HepG2 (cell line): ENCODE data around the gene NUDT6. TPM values are rescaled to one million over a fixed set of nuclear protein-coding genes. Genes with fewer than 3 reads are reported as not detected.

Experiments
- ATAC-seq: fragments of 200-7000 bp; cut with Tn5 transposase; 3 replicates; pipeline ENCODE4 v1.9.1; 2020; ENCODE audit warnings: mild to moderate bottlenecking, moderate library complexity
- BruUV-seq: library from RNA; stranded (reverse); fragments of 400-500 nt; replicated peaks from 2 replicates; lab custom pipeline; 2021; lab: Mats Ljungman, UMichigan
- CTCF ChIA-PET: fragments of 300-600 bp; formaldehyde crosslinking; extraction: SDS; loops from one replicate; lab custom pipeline; 2021; ENCODE audit warnings: low total read pairs, inconsistent platforms, low intra/inter-chr PET ratio; lab: Yijun Ruan, JAX
- POLR2A ChIA-PET: fragments of 350-600 bp; sonication (Branson Sonifier 250); formaldehyde crosslinking; loops from one replicate; lab custom pipeline; 2020; ENCODE audit warnings: antibody characterized with exemption, inconsistent platforms; lab: Yijun Ruan, JAX
- DNase-seq: peaks from one replicate; pipeline ENCODE4 v3.0.0-alpha.2; 2015; ENCODE audit warnings: low spot score
- FAIRE-seq: peaks from 3 replicates; lab custom pipeline; 2011; peaks lifted over from hg19 to GRCh38; lab: Jason Lieb, UNC
- H2AFZ ChIP-seq: one replicate; pipeline ENCODE4 v1.6.1; 2011; ENCODE audit warnings: low read length, inconsistent platforms
- H3K27ac ChIP-seq: fragments of 300-600 bp; 3 replicates; pipeline ENCODE4 v1.8.0; 2011; ENCODE audit warnings: mixed run types, mild to moderate bottlenecking, mixed read lengths, low read length, inconsistent platforms; ENCODE audit not compliant: insufficient read depth; ENCODE audit errors: extremely low read length
- H3K27me3 ChIP-seq, 2 experiments: fragments of 200-600 bp in 1 of 2; 2 replicates in 1 of 2; 3 replicates in 1 of 2; pipeline versions ENCODE4 v1.6.0 to v1.8.0; 2011; ENCODE audit warnings: low read length in 2 of 2, mild to moderate bottlenecking in 2 of 2, moderate library complexity in 2 of 2, inconsistent platforms in 1 of 2; ENCODE audit not compliant: insufficient read depth in 2 of 2, control insufficient read depth in 1 of 2
- H3K36me3 ChIP-seq, 2 experiments: fragments of 200-600 bp in 1 of 2; replicated peaks in 1 of 2; 2 replicates in 1 of 2; 3 replicates in 1 of 2; pipeline versions ENCODE4 v1.5.1 to v1.8.0; 2011; ENCODE audit warnings: low read length in 2 of 2, inconsistent platforms in 1 of 2; ENCODE audit not compliant: insufficient read depth in 2 of 2, control insufficient read depth in 1 of 2
- H3K4me1 ChIP-seq: 2 replicates; pipeline ENCODE4 v1.5.1; 2012; ENCODE audit warnings: low read length, inconsistent platforms; ENCODE audit not compliant: insufficient read depth
- H3K4me2 ChIP-seq: 2 replicates; pipeline ENCODE4 v1.6.0; 2011; ENCODE audit warnings: low read depth, low read length, inconsistent platforms
- H3K4me3 ChIP-seq, 3 experiments: fragments of 200-600 bp in 1 of 3; sonication (generic), shearing (Covaris generic) in 1 of 3; replicated peaks in 1 of 3; 2 replicates each; pipeline ENCODE4 v1.5.1; 2011 to 2016; ENCODE audit warnings: low read length in 3 of 3, inconsistent platforms in 2 of 3, low read depth in 2 of 3, mild to moderate bottlenecking in 2 of 3, control low read depth in 1 of 3, mixed read lengths in 1 of 3; ENCODE audit not compliant: insufficient read depth in 1 of 3
- H3K79me2 ChIP-seq: one replicate; pipeline ENCODE4 v1.6.1; 2011; ENCODE audit warnings: low read length, inconsistent platforms; ENCODE audit not compliant: insufficient read depth
- H3K9ac ChIP-seq: 2 replicates; pipeline ENCODE4 v1.6.0; 2011; ENCODE audit warnings: mild to moderate bottlenecking, low read depth, low read length, inconsistent platforms; ENCODE audit not compliant: insufficient read depth
- H3K9me3 ChIP-seq: 2 replicates; pipeline ENCODE4 v1.5.1; 2012; ENCODE audit warnings: mild to moderate bottlenecking, low read length
- H4K20me1 ChIP-seq: 2 replicates; pipeline ENCODE4 v1.6.0; 2011; ENCODE audit warnings: inconsistent platforms, mild to moderate bottlenecking, low read length, moderate library complexity; ENCODE audit not compliant: insufficient read depth
- CBX2 ChIP-seq, 2 experiments: fragments of 200-600 bp in 1 of 2; sonication (generic); formaldehyde crosslinking in 1 of 2; IDR thresholded peaks; 2 replicates each; pipeline versions ENCODE4 v1.7.0 to v1.8.1; 2018 to 2022; ENCODE audit warnings: low read depth in 2 of 2, low read length in 1 of 2, mild to moderate bottlenecking in 1 of 2, missing genetic modification reagents in 1 of 2
- DR1 ChIP-seq: sonication (generic); formaldehyde crosslinking; IDR thresholded peaks from 2 replicates; pipeline ENCODE4 v1.8.0; 2021; ENCODE audit warnings: mild to moderate bottlenecking, missing genetic modification reagents, inconsistent platforms
- IKZF1 ChIP-seq: fragments of 450-650 bp; IDR thresholded peaks from 2 replicates; pipeline ENCODE4 v1.7.1; 2016
- KDM4B ChIP-seq: sonication (generic); formaldehyde crosslinking; IDR thresholded peaks from 2 replicates; pipeline ENCODE4 v1.4.0; 2020; ENCODE audit warnings: missing genetic modification reagents
- PRPF4 ChIP-seq: fragments of 200-400 bp; formaldehyde crosslinking; IDR thresholded peaks from 2 replicates; pipeline ENCODE4 v1.6.1; 2016; ENCODE audit warnings: low read length, low read depth; ENCODE audit not compliant: poor library complexity, severe bottlenecking
- RBM39 ChIP-seq: fragments of 200-400 bp; formaldehyde crosslinking; IDR thresholded peaks from one replicate; pipeline ENCODE4 v1.6.1; 2018; ENCODE audit warnings: antibody characterized with exemption, mild to moderate bottlenecking, low read depth, low read length; ENCODE audit not compliant: poor library complexity, severe bottlenecking
- TRAFD1 ChIP-seq: sonication (generic); formaldehyde crosslinking; IDR thresholded peaks from 2 replicates; pipeline ENCODE4 v1.5.1; 2020; ENCODE audit warnings: missing genetic modification reagents, mild to moderate bottlenecking, borderline replicate concordance
- TRIM22 ChIP-seq: fragments of 450-650 bp; IDR thresholded peaks from 2 replicates; pipeline ENCODE4 v1.6.1; 2017
- UBTF ChIP-seq: sonication (generic); formaldehyde crosslinking; IDR thresholded peaks from 2 replicates; pipeline ENCODE4 v1.4.0; 2020; ENCODE audit warnings: mild to moderate bottlenecking, missing genetic modification reagents
- ZBTB2 ChIP-seq: sonication (generic); formaldehyde crosslinking; IDR thresholded peaks from 2 replicates; pipeline ENCODE4 v1.8.0; 2022; ENCODE audit warnings: low read depth, missing genetic modification reagents
- ZKSCAN1 ChIP-seq: fragments of 150-350 bp; IDR thresholded peaks from 2 replicates; pipeline ENCODE4 v1.6.1; 2014; ENCODE audit warnings: low read length
- WGBS: methylation state at CpG from one replicate; pipeline ENCODE4 v1.1.6; 2017; ENCODE audit warnings: low lambda C conversion rate; 5-methylcytosine and 5-hydroxymethylcytosine counted together
- in situ Hi-C: cut with HindIII; loops from 2 replicates; pipeline ENCODE4 v1.10.0; 2017; ENCODE audit warnings: low pct_unique_long_range_greater_than_20kb; ENCODE audit not compliant: extremely low pct_ligation_motif_present
- intact Hi-C: fragments of 100-400 bp; cut with micrococcal nuclease; formaldehyde crosslinking; loops from one replicate; pipeline ENCODE4 v1.10.0; 2022; ENCODE audit not compliant: unreplicated experiment
- polyA plus RNA-seq, 8 experiments: library from polyadenylated mRNA; depleted of rRNA in 3 of 8; stranded (reverse) in 7 of 8; unstranded in 1 of 8; fragments of >200 nt; fragmentation: Illumina TruSeq in 4 of 8; extraction: Trizol in 4 of 8; gene quantifications; 2 replicates each; pipeline versions ENCODE4 v1.2.1 to v1.2.3, GENCODE V29; 2011 to 2016; ENCODE audit warnings: low read depth in 4 of 8, missing spikeins in 1 of 8, mixed read lengths in 1 of 8; ENCODE audit not compliant: insufficient read depth in 1 of 8
- total RNA-seq, 5 experiments: library from RNA; depleted of rRNA; stranded (reverse); fragments of >200 nt; fragmentation: Illumina TruSeq; extraction: Trizol; gene quantifications; 2 replicates each; pipeline ENCODE4 v1.2.3, GENCODE V29; 2016; ENCODE audit warnings: low read depth in 1 of 5

NUDT6 gene
- total and polyA plus RNA-seq, 2 of the 13 experiments (the other 11 are each of a cell fraction or from before 2014, with no cell fraction given) = 4.8 to 8.3 TPM

GRCh38 chr4:122879001-122879400 lies 43.4 kb downstream of the NUDT6 start (continued):
- TF ChIP-seq UBTF = no peak

GRCh38 chr4:122876456-122876855 lies 45.9 kb downstream of the NUDT6 start:
- Histone ChIP-seq H3K9ac (no peak overlapping the region), H3K4me3 (no peak overlapping the region), H3K36me3 (no peaks in the 10 kb centered on the region), H3K27me3 (no peaks in the 10 kb centered on the region), H4K20me1 (no peaks in the 10 kb centered on the region), H2AFZ (no peak overlapping the region), H3K4me1 (peaks cover 6% of the 10 kb centered on the region; the same call in 1 of the 2 replicates), H3K9me3 (peaks cover 7% of the 10 kb centered on the region), H3K79me2 (no peaks in the 10 kb centered on the region), H3K27ac (no peak overlapping the region), H3K4me2 (no peak overlapping the region)
- WGBS = 63% methylated on average over 3 of the region's 3 CpGs
- ATAC-seq (no peak), DNase-seq (no peak), FAIRE-seq (no peak)
- CTCF ChIA-PET = no interaction called here
- no TSS peak for BruUV-seq
- no peak for TF ChIP-seq KDM4B
- TF ChIP-seq ZKSCAN1 = no peak
- TF ChIP-seq DR1 = no peak
- no peak for TF ChIP-seq TRAFD1
- TF ChIP-seq ZBTB2 = no peak
- no peak for TF ChIP-seq PRPF4
- no peak for TF ChIP-seq RBM39
- no peak for TF ChIP-seq IKZF1
- TF ChIP-seq CBX2 (IDR thresholded peaks at IDR 0.05; ENCODE audit: low read depth, low read length) = no peak
- TF ChIP-seq CBX2 (CRISPR knock-in tag; IDR thresholded peaks at IDR 0.05; ENCODE audit: low read depth) = no peak
- no peak for TF ChIP-seq TRIM22
- in situ Hi-C loops (no loop called here), intact Hi-C loops (no loop called here)
- POLR2A ChIA-PET = no interaction called here
